GM19025 (cell line): Measurements from ENCODE around the gene BTN2A1.
"Not testable (repeated sequence)": the region's sequence is repeated elsewhere in the genome, so short reads cannot be mapped to it uniquely, and the experiment has no call there.

Experiments used
- ATAC-seq: cut with Tn5 transposase; IDR thresholded peaks from one replicate; pipeline ENCODE4 v1.9.1; 2021; ENCODE audit warnings: mild to moderate bottlenecking, low read depth, moderate library complexity; ENCODE audit not compliant: unreplicated experiment

Gene BTN2A1

DNA sequence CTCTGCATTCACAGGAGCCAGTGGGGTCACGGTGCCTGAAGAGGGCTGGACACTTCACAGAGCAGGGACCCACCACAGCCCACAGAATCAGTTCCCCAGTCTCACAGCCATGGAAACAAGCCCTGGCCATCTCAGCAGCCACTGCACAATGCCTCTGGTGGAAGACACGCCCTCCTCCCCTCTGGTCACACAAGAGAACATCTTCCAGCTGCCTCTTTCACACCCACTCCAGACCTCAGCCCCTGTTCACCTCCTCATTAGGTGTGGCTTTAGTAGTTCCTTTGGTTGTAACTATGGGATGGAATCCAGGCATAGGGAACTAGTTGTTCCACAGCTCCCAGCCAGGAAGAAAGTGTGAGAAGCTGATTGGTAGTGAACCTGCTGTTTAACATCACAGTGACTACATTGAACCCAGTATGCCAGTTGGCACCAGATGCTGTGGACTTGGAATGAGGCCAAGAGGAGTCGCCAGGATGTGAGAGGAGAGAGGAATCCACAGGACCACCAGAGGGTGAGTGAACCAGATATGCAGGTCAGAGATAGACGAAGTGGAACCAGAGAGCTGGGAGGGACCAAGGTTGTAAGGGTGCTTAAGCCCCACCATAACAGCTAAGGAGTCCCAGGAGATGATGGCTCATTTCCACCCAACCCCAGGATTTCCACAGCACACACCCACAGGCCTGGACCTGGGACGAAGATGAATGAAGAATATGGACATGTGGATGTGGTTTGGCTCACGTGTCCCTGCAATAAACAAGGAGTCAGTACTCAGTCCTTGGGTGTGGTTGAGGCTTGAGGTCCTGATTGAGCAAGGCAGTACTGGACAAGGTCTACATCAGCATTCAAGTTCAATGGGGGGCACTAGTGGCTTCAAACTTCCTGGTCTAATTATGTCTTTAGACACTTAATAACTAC, 26.2 kb upstream of the BTN2A1 start:
- ATAC-seq: no peak

DNA sequence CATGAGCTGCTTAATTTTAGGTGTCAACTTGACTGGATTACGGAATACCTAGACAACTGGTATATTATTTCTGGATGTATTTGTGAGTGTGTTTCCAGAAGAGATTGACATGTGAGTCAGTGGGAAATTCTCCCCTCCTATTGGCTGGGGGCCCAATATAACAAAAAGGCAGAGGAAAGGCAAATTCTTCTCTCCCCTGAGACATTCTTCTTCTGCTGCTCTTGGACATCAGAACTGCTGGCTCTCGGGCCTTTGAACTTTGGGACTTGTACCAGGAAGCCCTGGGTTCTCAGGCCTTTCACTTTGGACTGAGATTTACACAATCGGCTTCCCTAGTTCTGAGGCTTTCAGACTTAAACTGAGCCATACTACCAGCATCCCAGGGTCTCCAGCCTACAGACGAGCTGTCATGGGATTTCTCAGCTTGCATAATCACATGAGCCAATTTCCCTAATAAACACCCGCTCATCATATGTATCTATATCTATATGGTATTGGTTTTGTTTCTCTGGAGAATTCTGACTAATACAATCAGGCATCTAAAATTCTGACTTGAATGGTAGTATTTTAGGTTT, 25.0 kb upstream of the BTN2A1 start:
- ATAC-seq: no peak

DNA sequence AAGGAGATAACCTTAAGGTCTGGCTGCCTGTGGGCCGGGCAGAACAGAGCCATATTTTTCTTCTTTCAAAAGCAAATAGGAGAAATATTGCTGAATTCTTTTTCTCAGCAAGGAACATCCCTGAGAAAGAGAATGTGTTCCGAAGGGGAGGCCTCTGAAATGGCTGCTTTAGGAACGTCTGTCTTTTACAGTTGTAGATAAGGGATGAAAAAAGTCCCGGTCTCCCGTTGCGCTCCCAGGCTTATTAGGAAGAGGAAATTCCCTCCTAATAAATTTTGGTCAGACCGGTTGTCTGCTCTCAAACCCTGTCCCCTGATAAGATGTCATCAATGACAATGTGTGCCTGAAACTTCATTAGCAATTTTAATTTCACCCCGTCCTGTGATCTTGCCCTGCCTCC, 24.1 kb upstream of the BTN2A1 start:
- ATAC-seq: not testable (repeated sequence)

DNA sequence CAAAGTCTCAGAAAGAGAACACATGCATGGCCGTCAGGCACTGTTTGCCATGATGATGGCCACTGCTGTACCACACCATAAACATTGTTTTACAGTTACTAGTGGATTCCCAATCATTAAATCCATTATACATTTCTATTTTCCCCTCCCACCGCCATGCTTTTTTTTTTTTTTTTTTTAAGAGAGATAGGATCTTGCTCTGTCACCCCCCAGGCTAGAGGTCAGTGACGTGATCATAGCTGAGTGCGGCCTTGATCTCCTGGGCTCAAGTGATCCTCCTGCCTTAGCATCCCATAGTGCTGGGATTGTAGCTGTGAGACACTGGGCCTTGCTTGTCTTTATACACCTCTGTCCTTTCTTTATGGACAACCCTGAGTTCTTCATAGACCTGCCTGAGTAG, 21.7 kb upstream of the BTN2A1 start:
- no peak for ATAC-seq

DNA sequence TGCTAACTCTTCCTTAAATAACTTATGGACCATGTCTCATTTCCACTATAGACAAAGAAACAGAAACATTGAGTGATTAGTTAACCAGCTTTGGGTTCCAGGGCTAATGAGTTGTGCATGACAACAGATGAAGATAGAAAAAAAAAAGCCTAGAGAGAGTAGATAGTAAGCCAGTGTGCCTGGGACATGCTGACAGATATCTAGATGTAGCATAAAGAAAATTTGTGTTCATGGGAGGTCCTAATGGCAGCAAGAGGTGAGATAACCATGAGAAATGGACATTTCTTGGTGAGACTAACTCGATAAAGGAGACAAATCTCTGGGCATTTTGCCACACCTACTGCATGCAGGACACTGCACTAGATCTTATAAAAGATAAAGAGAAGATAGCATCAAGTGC, 20.2 kb upstream of the BTN2A1 start:
- no peak for ATAC-seq

DNA sequence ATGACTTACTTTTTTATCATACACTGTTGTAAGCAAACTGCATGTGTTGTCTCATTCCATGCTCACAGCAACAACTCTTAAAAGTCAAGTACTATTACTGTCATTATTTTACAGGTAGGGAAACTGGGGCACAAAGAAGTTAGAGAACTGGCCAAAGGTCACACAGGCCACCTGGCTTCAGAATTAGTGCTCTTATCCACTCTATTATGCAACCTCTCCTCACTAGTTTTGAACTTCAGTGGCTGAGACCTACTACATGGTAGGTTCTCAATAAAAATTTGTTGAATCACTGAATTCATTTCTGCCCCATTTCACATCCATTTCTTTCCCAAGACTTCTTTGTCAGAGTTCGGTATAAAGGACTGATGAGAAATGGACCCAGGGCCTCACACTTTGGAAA, 19.8 kb upstream of the BTN2A1 start:
- no peak for ATAC-seq

DNA sequence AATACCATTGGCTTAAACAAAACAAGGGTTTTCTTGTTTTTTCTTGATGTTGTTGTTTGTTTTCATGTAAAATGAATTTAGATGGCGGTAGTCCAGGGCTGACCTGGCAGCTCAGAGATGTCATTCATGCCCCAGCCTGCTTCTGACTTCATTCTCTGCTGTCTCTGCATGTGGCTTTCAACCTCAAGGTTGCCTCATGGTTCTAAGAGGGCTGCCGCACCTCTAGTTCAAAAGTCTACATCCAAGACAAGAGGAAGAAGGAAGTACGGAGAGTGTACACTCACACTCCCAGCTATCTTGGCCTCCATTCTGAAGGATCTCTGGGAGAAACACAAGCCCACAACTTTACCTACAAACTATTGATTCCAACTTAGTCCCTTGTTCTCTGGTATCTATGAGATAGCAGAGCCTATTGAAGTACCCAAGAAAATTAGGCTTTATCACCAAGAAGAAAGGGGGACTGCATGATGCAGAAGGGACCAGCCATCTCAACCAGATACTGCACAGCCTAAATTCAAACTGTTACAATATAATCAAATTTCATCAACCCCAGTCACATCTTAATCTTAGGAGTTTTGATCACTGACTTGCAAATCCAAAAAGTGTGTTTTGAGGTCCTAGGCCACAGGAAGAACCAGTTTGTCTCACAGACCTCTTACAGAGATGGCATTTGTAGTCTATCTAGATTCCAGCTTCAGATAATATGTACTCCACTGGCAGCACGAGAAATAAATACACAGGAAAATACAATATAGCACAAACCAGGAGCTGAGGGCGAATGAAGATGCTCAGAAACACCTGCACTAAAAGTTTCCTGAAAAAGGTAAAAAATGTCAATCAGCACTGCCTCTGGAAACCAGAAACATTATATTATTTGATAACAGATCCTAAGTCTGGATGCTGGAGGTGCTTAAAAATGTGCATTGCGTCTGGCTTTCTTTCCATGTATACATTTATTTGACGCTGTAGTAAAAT, 18.3 kb upstream of the BTN2A1 start:
- ATAC-seq: no peak

DNA sequence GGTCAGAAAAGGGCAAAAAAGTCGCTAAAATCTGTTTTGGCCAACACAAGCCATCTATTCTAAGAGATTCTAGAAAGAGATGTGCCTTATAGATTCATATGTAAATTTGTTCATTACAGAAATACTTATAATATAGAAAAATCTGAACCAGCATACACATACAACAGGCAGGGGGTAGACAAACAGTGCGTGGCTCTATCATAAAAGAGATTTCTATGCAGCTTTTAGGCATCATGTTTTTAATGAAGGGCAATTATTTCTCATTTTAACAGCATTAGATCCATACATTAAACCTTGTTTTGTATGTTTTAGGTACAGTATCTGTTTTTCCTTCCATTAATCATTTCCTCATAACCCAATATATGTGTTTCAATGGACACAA, 16.8 kb upstream of the BTN2A1 start:
- ATAC-seq: no peak

DNA sequence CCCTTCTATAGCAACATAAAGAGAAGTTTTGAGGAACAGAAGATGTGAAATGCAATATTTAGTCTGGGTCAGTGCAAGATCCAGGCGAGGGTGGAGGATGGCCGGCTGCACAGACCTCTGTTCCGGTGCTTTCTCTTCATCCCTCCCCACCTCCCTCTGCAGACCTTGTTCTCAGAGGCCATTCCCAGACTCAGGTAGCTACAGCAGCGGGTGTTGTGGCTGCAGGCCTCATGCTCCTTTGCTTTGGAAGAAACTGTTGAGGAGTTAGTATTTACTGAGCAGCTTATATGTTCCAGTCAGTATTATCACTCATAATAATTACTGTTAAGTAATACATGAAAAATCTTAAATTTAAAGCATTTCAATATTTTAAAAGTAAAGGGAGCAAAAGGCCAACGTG, 15.8 kb upstream of the BTN2A1 start:
- ATAC-seq: no peak

DNA sequence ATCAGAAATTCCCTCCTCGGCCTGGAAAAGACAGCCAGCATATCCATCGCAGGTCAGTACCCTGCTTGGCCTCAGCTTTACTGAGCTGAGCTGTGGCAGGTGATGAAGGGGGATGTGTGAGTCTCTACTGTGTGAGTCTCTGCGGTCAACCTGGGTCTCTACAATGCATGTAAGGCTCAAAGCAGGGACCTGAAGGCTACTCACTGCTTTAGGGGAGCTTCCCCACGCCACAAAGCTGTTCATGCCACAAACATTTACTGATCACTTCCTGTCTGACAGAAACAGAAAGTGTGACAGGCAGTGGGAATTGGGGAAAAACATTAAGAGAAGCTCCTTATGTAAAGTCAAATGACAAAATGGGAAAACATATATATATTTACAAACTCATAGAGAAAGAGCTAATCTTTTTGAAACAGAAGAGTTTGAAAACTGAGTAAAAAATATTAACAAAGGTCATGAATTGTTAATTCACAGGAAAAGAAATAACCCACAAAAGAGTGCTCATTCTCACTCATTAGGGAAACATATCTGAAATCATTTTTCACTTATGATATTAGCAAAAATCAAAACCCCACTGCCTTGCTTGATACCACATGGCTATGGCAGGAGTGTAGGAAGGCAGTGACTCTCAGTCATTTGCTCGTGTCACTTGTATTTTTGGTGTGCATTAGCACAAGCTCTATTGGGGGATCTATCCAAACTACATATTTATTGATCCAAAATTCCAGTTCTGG, 11.7 kb upstream of the BTN2A1 start:
- ATAC-seq: peak; percentile 93

DNA sequence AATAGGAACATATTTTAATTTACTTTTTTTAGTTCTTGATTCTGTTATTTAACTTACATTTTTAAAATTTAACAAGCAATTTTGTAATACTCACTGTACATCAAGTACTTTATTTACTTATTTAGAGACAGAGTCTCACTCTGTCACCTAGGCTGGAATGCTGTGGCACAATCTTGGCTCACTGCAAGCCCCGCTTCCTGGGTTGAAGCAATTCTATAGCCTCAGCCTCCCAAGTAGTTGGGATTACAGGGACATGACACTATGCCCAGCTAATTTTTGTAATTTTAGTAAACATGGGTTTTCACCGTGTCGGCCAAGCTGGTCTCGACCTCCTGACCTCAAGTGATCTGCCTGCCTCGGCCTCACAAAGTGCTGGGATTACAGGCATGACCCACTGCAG, 10.5 kb upstream of the BTN2A1 start:
- ATAC-seq: no peak

DNA sequence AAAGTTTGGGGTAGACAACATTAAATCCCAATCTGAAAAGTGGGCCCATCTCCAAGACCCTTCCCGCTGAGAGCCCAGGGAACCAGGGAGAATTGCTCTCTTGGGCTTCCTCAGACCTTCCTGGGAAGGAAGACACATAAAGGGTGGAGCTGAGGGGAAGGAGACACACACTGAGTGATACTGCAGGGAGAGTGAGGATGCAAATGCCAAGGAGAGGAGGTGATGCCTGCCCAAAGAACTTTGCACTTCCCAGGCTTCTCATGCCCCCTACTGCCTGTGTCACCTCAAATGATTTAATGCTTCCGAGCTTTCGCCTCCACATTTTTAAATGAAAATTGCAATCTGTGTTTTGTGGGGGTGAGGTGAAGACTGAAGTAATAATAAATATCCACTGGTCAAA, 7.5 kb upstream of the BTN2A1 start:
- ATAC-seq: no peak

DNA sequence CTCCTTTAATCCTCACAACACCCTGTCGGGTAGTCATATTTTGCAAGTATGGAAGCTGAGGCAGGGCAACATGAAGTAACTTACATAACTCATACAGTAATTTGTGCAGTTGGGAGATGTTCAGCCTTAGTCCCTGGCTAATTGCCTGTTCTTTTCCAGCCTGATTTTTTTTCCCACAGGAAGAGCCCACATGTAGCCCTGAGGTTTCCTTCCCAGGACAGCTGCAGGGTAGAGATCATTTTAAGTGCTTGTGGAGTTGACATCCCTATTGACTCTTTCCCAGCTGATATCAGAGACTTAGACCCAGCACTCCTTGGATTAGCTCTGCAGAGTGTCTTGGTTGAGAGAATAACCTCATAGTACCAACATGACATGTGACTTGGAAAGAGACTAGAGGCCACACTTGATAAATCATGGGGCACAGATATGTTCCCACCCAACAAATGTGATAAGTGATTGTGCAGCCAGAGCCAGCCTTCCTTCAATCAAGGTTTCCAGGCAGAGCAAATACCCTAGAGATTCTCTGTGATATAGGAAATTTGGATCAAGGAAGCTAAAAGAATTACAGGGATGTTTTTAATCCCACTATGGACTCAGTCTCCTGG, 5.0 kb upstream of the BTN2A1 start:
- no peak for ATAC-seq

DNA sequence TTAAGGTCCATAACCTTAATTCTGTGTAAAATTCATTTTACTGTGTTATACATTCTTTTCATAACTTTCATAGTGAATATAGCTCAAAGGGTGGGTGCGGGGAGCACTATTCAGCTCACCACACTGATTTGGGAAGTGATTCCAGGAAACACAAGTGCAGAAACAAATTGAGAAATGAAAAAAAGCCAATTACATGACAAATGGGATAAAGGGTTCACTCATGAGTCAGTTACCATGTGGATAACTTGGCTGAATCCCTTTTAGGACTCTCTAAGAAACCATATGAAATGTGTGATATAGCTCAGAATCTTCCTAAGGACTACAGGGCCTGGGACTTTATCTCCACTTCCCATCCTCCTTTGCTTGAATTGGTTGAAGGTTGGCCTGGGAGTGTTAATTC, 3.1 kb upstream of the BTN2A1 start:
- no peak for ATAC-seq

DNA sequence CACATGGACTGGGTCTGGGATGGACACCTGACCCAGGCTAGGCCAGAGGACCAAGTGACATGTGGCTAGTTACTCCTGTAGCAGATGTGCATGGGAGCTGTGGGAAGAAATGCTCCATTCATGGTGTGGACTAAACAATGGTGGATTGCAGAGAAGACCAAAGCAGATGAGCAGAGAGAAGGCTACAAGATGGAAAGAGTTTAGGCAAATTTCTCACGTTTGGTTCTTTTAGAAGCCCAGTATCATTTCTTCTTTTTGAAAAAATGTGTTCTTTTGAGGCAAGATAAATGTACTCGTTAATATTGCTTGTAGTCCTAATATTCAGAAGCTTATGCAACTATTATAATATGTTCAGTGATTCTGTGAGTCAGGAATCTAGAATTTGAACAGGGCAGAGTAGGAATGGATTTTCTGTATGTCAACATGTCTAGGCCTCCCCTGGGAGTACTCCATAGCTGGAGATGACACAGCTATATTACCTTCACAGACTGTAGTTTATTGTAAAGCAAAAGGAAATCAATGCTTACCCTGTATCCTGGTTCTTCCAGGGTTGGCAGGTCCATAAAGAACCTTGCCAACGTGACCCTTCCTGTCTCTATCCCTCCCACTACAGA, 2.3 kb upstream of the BTN2A1 start:
- ATAC-seq: no peak

DNA sequence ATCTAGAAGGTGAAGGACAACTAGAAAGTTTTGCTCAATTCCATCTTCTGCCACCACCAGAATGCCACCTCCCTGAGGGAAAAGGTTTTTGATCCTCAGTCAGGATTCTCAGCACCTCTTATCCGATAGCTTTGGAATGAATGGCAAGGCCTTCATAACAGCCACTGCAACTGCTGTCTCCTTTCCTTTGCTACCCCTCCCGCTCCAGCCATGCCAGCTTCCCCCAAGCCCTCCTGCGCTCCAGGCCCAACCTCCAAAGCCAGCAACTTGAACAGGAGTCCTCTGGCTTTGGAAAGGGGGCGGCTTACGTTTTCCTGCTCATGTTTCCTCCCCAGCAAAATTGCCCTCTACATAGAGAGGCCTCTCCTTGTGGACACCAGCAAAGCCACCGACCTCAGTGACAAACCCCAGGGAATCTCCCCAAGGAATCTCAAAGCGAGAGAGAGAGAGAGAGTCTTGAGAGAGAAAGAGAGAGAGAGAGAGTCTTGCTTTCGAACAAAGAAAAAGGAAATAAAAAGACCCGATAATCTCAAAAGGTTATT, 420 bp upstream of the BTN2A1 start:
- peak; percentile 33 for ATAC-seq

DNA sequence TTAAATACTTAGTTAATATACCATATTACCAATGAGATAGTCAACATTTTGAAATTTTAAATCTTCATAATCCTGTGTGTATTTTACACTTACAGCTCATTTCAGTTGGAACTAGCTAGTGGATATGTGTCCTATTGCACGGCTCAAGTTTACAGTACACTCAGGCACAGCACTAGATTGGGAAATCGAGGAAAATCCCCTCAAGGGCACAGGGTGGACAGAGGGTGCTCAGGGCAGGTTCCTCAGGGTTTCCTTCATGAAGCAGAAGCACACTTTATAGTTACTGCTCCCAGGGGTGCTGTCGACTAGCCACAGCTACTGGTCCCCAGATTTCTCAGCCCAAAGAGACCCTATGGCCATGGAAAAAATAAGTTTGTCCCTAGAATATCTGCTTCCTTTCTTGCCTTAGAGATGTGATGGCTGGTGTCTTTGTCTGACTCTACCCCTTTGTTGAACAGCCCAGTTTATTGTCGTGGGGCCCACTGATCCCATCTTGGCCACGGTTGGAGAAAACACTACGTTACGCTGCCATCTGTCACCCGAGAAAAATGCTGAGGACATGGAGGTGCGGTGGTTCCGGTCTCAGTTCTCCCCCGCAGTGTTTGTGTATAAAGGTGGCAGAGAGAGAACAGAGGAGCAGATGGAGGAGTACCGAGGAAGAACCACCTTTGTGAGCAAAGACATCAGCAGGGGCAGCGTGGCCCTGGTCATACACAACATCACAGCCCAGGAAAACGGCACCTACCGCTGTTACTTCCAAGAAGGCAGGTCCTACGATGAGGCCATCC, 1.5 kb downstream of the BTN2A1 start:
- no peak for ATAC-seq

DNA sequence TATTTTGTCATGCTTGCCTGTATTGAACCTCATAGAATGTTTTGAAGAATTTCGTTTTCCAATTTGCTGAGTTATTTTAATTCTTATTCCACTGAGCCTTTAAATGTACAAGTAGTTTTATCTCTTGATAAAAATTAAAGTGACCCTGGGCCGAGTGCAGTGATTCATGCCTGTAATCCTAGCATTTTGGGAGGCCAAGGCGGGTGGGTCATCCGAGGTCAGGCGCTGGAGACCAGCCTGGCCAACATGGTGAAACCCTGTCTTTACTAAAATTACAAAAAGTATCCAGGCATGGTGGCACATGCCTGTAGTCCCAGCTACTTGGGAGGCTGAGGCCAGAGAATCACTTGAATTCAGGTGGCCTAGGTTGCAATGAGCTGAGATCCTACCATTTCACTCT, 3.6 kb downstream of the BTN2A1 start:
- not testable (repeated sequence) for ATAC-seq

DNA sequence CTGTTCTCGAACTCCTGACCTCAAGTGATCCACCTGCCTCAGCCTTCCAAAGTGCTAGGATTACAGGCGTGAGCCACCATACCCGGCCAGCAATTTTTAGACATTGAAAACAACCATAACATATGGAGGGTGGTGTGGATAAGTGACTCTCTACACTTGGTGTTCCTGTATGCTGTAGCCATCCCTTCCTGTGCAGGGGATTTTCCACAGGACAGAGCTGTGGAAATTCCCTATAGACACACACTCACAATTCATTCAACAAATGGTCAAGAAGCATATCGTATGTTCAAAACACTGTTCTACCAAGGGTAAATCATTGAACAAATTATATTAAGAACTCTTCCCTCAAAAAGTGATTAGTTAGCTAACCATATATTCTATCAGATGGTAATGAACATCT, 6.3 kb downstream of the BTN2A1 start:
- no peak for ATAC-seq
